Endodermal cell (in vitro differentiated cells): ENCODE measurements around the gene C4orf51. TPM values are rescaled to one million over a fixed set of nuclear protein-coding genes. Genes with fewer than 3 reads are reported as not detected.

Source experiments
- DNase-seq: peaks from one replicate; pipeline ENCODE4 v3.0.0-alpha.2; 2017
- H3K27ac ChIP-seq: 2 replicates; pipeline ENCODE4 v1.5.1; 2013; ENCODE audit warnings: mild to moderate bottlenecking, low read depth, low read length, moderate library complexity
- H3K27me3 ChIP-seq: 2 replicates; pipeline ENCODE4 v1.6.1; 2013; ENCODE audit warnings: mild to moderate bottlenecking, low read length, moderate library complexity; ENCODE audit not compliant: insufficient read depth, control insufficient read depth, poor library complexity, severe bottlenecking
- H3K36me3 ChIP-seq: 2 replicates; pipeline ENCODE4 v1.7.0; 2013; ENCODE audit warnings: mild to moderate bottlenecking, low read length, moderate library complexity; ENCODE audit not compliant: control insufficient read depth, insufficient read depth
- H3K4me1 ChIP-seq: one replicate; pipeline ENCODE4 v1.7.0; 2013; ENCODE audit warnings: low read length; ENCODE audit not compliant: control insufficient read depth, insufficient read depth
- H3K4me3 ChIP-seq: 2 replicates; pipeline ENCODE4 v1.5.1; 2013; ENCODE audit warnings: mild to moderate bottlenecking, low read length, moderate library complexity
- H3K9ac ChIP-seq: 2 replicates; pipeline ENCODE4 v1.6.1; 2013; ENCODE audit warnings: mild to moderate bottlenecking, low read length, moderate library complexity; ENCODE audit not compliant: poor library complexity, severe bottlenecking; ENCODE audit errors: extremely low read depth
- H3K9me3 ChIP-seq: 2 replicates; pipeline ENCODE4 v1.6.1; 2013; ENCODE audit warnings: mild to moderate bottlenecking, low read length, moderate library complexity; ENCODE audit not compliant: control insufficient read depth
- H3K27ac Mint-ChIP-seq: 2 replicates; pipeline ENCODE4 v1.8.0; 2020; ENCODE audit warnings: mixed read lengths
- H3K27me3 Mint-ChIP-seq: 2 replicates; pipeline ENCODE4 v1.8.0; 2021; ENCODE audit warnings: mild to moderate bottlenecking, mixed read lengths; ENCODE audit not compliant: insufficient read depth
- H3K36me3 Mint-ChIP-seq: 2 replicates; pipeline ENCODE4 v1.8.0; 2020; ENCODE audit warnings: low read depth, mixed read lengths
- H3K4me1 Mint-ChIP-seq: 2 replicates; pipeline ENCODE4 v1.8.0; 2020; ENCODE audit warnings: mixed read lengths
- H3K4me3 Mint-ChIP-seq: 2 replicates; pipeline ENCODE4 v1.8.0; 2020; ENCODE audit warnings: mild to moderate bottlenecking, moderate library complexity, mixed read lengths
- H3K9me3 Mint-ChIP-seq: 2 replicates; pipeline ENCODE4 v1.8.0; 2020; ENCODE audit warnings: mild to moderate bottlenecking, mixed read lengths
- WGBS, 2 experiments: methylation state at CpG; one replicate each; pipeline versions ENCODE4 v1.1.5 to v1.1.7; 2013; ENCODE audit warnings: missing lambda C conversion rate in 2 of 2, mixed read lengths in 1 of 2; ENCODE audit not compliant: insufficient coverage in 1 of 2, insufficient read length in 1 of 2; 5-methylcytosine and 5-hydroxymethylcytosine counted together
- total RNA-seq, 2 donors: library from RNA; stranded (reverse); fragmentation: NEBNext Ultra II Directional in 1 of 2; extraction: Animal tissue kit (Norgen Biotek cat#: 25700) in 1 of 2; gene quantifications; 2 replicates in 1 of 2; 3 replicates in 1 of 2; pipeline ENCODE4 v1.2.1, GENCODE V29; 2021
- TF ChIP-seq, protein P1 (sequence below): fragments of 200-600 bp; sonication (generic); conservative IDR thresholded peaks from 2 replicates; pipeline ENCODE4 v1.5.0; 2021; ENCODE audit warnings: antibody characterized with exemption, mild to moderate bottlenecking

The C4orf51 gene
- total RNA-seq, 2 donors from 2014 or later, result 6.8 TPM; not detected in 1

DNA sequence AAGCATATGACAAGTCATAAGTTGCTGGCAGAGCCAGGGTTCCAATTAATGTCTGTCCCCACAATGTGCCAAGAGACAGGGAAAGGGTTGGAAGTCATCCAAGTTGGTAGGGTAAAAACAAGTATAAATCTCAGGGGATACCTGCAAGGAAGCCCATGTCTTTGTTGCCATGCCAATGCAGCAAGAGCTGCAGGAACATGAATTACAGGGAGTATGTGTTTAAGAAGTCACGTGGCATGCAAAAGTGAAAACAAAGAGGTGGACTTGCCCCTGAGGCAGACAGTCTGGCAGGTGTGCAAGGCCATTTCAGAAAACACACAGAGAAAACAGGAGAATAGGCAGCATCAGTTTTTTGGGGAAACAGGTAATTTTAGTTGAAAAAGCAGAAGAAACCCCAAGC, 29.4 kb downstream of the C4orf51 start:
- no peak overlapping the region for H3K27ac ChIP-seq
- Mint-ChIP-seq H3K9me3 (peaks cover 4% of the 10 kb centered on the region), H3K4me3 (no peak overlapping the region), H3K27me3 (no peaks in the 10 kb centered on the region), H3K27ac (no peak overlapping the region), H3K4me1 (peaks cover 44% of the 10 kb centered on the region), H3K36me3 (peaks cover 10% of the 10 kb centered on the region)
- WGBS, 2 experiments, result 95 to 100% methylated on average over 1 of the region's 1 CpG
- H3K4me1 ChIP-seq, result no peaks in the 10 kb centered on the region
- H3K36me3 ChIP-seq, result no peaks in the 10 kb centered on the region
- no peak overlapping the region for H3K4me3 ChIP-seq
- TF ChIP-seq, protein P1, sequence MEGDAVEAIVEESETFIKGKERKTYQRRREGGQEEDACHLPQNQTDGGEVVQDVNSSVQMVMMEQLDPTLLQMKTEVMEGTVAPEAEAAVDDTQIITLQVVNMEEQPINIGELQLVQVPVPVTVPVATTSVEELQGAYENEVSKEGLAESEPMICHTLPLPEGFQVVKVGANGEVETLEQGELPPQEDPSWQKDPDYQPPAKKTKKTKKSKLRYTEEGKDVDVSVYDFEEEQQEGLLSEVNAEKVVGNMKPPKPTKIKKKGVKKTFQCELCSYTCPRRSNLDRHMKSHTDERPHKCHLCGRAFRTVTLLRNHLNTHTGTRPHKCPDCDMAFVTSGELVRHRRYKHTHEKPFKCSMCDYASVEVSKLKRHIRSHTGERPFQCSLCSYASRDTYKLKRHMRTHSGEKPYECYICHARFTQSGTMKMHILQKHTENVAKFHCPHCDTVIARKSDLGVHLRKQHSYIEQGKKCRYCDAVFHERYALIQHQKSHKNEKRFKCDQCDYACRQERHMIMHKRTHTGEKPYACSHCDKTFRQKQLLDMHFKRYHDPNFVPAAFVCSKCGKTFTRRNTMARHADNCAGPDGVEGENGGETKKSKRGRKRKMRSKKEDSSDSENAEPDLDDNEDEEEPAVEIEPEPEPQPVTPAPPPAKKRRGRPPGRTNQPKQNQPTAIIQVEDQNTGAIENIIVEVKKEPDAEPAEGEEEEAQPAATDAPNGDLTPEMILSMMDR, result no peak
- H3K9ac ChIP-seq, result no peak overlapping the region
- H3K27me3 ChIP-seq, result no peaks in the 10 kb centered on the region
- H3K9me3 ChIP-seq, result peaks cover 12% of the 10 kb centered on the region
- DNase-seq, result no peak

DNA sequence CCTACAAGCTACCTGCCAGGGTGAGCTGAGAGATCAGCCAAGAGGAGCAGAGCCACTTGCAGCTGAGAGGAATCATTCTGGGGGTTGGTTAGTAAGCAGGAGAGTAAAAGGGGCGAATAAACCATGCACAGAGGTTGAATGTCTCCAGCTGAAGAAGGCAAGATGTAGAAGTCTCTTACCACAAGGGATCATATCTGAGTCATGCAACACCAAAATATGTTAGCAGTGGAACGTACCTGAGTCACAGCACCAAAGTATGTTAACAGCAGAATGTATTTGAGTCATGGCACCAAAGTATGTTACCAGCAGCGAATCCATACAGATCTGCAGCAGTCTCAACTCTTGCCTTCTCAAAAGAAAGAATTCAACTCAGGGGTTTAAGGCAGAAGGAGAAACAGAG, 29.9 kb downstream of the C4orf51 start:
- H3K4me1 ChIP-seq, result no peaks in the 10 kb centered on the region
- Mint-ChIP-seq H3K4me1 (peaks cover 39% of the 10 kb centered on the region), H3K27ac (no peak overlapping the region), H3K4me3 (no peak overlapping the region), H3K9me3 (peaks cover 4% of the 10 kb centered on the region), H3K36me3 (peaks cover 10% of the 10 kb centered on the region), H3K27me3 (no peaks in the 10 kb centered on the region)
- TF ChIP-seq, protein P1, result no peak
- no peak overlapping the region for H3K4me3 ChIP-seq
- no peak overlapping the region for H3K27ac ChIP-seq
- H3K9me3 ChIP-seq, result peaks cover 12% of the 10 kb centered on the region
- WGBS, 2 experiments, result 87 to 92% methylated on average over 3 of the region's 3 CpGs
- H3K9ac ChIP-seq, result no peak overlapping the region
- no peaks in the 10 kb centered on the region for H3K27me3 ChIP-seq
- no peak for DNase-seq
- H3K36me3 ChIP-seq, result no peaks in the 10 kb centered on the region

DNA sequence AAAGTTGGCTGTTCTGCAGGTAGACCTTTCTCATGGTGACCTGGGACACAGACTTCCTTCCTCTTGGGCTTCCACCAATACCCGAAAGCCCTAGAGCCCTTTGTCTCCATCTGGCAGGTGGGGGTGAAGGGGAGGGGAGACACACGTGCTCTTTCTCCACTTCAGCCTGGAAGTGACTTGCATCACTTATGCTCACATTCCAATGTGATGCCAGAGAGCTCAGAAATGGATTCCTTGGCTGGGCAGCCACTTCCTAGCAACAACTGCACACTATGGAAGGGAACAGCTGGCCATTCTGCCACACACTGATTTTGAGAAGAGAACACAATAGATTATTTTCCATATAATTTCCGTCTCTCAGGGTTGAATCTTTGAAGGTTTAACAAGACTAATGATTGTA, 36.3 kb downstream of the C4orf51 start:
- Histone ChIP-seq H3K36me3 (no peaks in the 10 kb centered on the region), H3K27me3 (no peaks in the 10 kb centered on the region), H3K9me3 (peaks cover 10% of the 10 kb centered on the region), H3K27ac (no peak overlapping the region), H3K4me3 (no peak overlapping the region), H3K9ac (no peak overlapping the region), H3K4me1 (no peaks in the 10 kb centered on the region)
- H3K4me3 Mint-ChIP-seq, result no peak overlapping the region
- peaks cover 20% of the 10 kb centered on the region for H3K36me3 Mint-ChIP-seq
- H3K4me1 Mint-ChIP-seq, result peaks cover 24% of the 10 kb centered on the region
- 82% methylated on average over 3 of the region's 3 CpGs; no CpG with 5 or more reads in 1 of the 2 experiments for WGBS, 2 experiments
- DNase-seq, result no peak
- no peak overlapping the region for H3K27ac Mint-ChIP-seq
- TF ChIP-seq, protein P1, result no peak
- H3K27me3 Mint-ChIP-seq, result no peaks in the 10 kb centered on the region
- H3K9me3 Mint-ChIP-seq, result peaks cover 6% of the 10 kb centered on the region
